H9 (cell line): ENCODE data around the gene U2AF1L4. TPM values are rescaled to one million over a fixed set of nuclear protein-coding genes. Genes with fewer than 3 reads are reported as not detected.

Experiments used
- DNase-seq: peaks from one replicate; pipeline ENCODE4 v3.0.0-alpha.2; 2017
- H2AFZ ChIP-seq: one replicate; pipeline ENCODE4 v1.6.1; 2013; ENCODE audit warnings: mild to moderate bottlenecking, low read length, control low read depth, moderate library complexity
- H2AK5ac ChIP-seq: 2 replicates; pipeline ENCODE4 v1.6.1; 2013; ENCODE audit warnings: low read length, control low read depth, mixed read lengths; ENCODE audit not compliant: insufficient read length
- H2BK120ac ChIP-seq: one replicate; pipeline ENCODE4 v1.6.1; 2013; ENCODE audit warnings: low read depth, mild to moderate bottlenecking, low read length, control low read depth, inconsistent platforms; ENCODE audit not compliant: poor library complexity, severe bottlenecking
- H2BK12ac ChIP-seq: 2 replicates; pipeline ENCODE4 v1.6.1; 2013; ENCODE audit warnings: low read length, control low read depth, mixed read lengths, low read depth; ENCODE audit not compliant: insufficient read length
- H2BK15ac ChIP-seq: 2 replicates; pipeline ENCODE4 v1.6.1; 2013; ENCODE audit warnings: low read depth, low read length, control low read depth
- H2BK20ac ChIP-seq: one replicate; pipeline ENCODE4 v1.6.1; 2013; ENCODE audit warnings: low read depth, mild to moderate bottlenecking, low read length, control low read depth, inconsistent platforms; ENCODE audit not compliant: poor library complexity, severe bottlenecking
- H2BK5ac ChIP-seq: 2 replicates; pipeline ENCODE4 v1.6.1; 2013; ENCODE audit warnings: low read length, control low read depth, mixed read lengths; ENCODE audit not compliant: insufficient read length
- H3K14ac ChIP-seq: 2 replicates; pipeline ENCODE4 v1.6.1; 2013; ENCODE audit warnings: low read length, control low read depth; ENCODE audit not compliant: insufficient read depth
- H3K18ac ChIP-seq: 2 replicates; pipeline ENCODE4 v1.6.1; 2013; ENCODE audit warnings: low read depth, mild to moderate bottlenecking, mixed read lengths, low read length, control low read depth; ENCODE audit not compliant: insufficient read length
- H3K23ac ChIP-seq: 2 replicates; pipeline ENCODE4 v1.6.1; 2013; ENCODE audit warnings: low read length, control low read depth, mixed read lengths, low read depth; ENCODE audit not compliant: insufficient read length
- H3K23me2 ChIP-seq: 2 replicates; pipeline ENCODE4 v1.6.1; 2013; ENCODE audit warnings: low read depth, mild to moderate bottlenecking, mixed read lengths, low read length, control low read depth; ENCODE audit not compliant: insufficient read length, poor library complexity, severe bottlenecking
- H3K27ac ChIP-seq: 2 replicates; pipeline ENCODE4 v1.5.1; 2013; ENCODE audit warnings: low read length, control low read depth, mixed read lengths, low read depth; ENCODE audit not compliant: insufficient read length
- H3K27me3 ChIP-seq: 2 replicates; pipeline ENCODE4 v1.6.1; 2013; ENCODE audit warnings: low read length, control low read depth, inconsistent platforms; ENCODE audit not compliant: insufficient read depth
- H3K4ac ChIP-seq: 2 replicates; pipeline ENCODE4 v1.6.1; 2013; ENCODE audit warnings: low read depth, mild to moderate bottlenecking, control low read depth, inconsistent platforms, low read length, moderate library complexity
- H3K4me1 ChIP-seq: 2 replicates; pipeline ENCODE4 v1.6.1; 2013; ENCODE audit warnings: low read length, control low read depth, inconsistent platforms; ENCODE audit not compliant: insufficient read depth
- H3K4me2 ChIP-seq: 2 replicates; pipeline ENCODE4 v1.6.1; 2013; ENCODE audit warnings: low read length, control low read depth, mixed read lengths; ENCODE audit not compliant: insufficient read length, insufficient read depth
- H3K56ac ChIP-seq: 2 replicates; pipeline ENCODE4 v1.6.1; 2013; ENCODE audit warnings: low read depth, mild to moderate bottlenecking, mixed read lengths, low read length, control low read depth; ENCODE audit not compliant: insufficient read length
- H3K79me1 ChIP-seq: 2 replicates; pipeline ENCODE4 v1.6.1; 2013; ENCODE audit warnings: low read depth, mild to moderate bottlenecking, moderate library complexity, low read length, control low read depth, inconsistent platforms; ENCODE audit not compliant: insufficient read depth, poor library complexity, severe bottlenecking
- H3K79me2 ChIP-seq: 2 replicates; pipeline ENCODE4 v1.6.1; 2013; ENCODE audit warnings: low read length, control low read depth, inconsistent platforms; ENCODE audit not compliant: insufficient read depth
- H3K9ac ChIP-seq: 2 replicates; pipeline ENCODE4 v1.6.1; 2013; ENCODE audit warnings: low read length, control low read depth, mixed read lengths; ENCODE audit not compliant: insufficient read length; ENCODE audit errors: extremely low read depth
- H3K9me3 ChIP-seq: one replicate; pipeline ENCODE4 v1.6.1; 2013; ENCODE audit warnings: low read depth, low read length, inconsistent platforms; ENCODE audit not compliant: control insufficient read depth
- H3T11ph ChIP-seq: one replicate; pipeline ENCODE4 v1.6.1; 2013; ENCODE audit warnings: mild to moderate bottlenecking, low read length, control low read depth, inconsistent platforms
- H4K20me1 ChIP-seq: one replicate; pipeline ENCODE4 v1.6.1; 2013; ENCODE audit not compliant: control insufficient read depth, insufficient read length, insufficient read depth
- H4K5ac ChIP-seq: 2 replicates; pipeline ENCODE4 v1.6.1; 2013; ENCODE audit warnings: low read depth, mild to moderate bottlenecking, mixed read lengths, low read length, control low read depth; ENCODE audit not compliant: insufficient read length
- H4K8ac ChIP-seq: replicated peaks from 2 replicates; pipeline ENCODE4 v1.6.1; 2013; ENCODE audit warnings: low read length, control low read depth, mixed read lengths, low read depth; ENCODE audit not compliant: insufficient read length
- H4K91ac ChIP-seq: 2 replicates; pipeline ENCODE4 v1.6.1; 2013; ENCODE audit warnings: low read depth, mild to moderate bottlenecking, moderate library complexity, mixed read lengths, low read length, control low read depth; ENCODE audit not compliant: insufficient read length
- H3K27ac Mint-ChIP-seq, 3 experiments: 2 replicates in 2 of 3; 3 replicates in 1 of 3; pipeline ENCODE4 v1.8.0; 2020 to 2021; ENCODE audit warnings: mixed read lengths in 3 of 3, mild to moderate bottlenecking in 1 of 3, moderate library complexity in 1 of 3
- H3K27me3 Mint-ChIP-seq: 2 replicates; pipeline ENCODE4 v1.8.0; 2021; ENCODE audit warnings: low read depth, mild to moderate bottlenecking, moderate library complexity, mixed read lengths
- H3K36me3 Mint-ChIP-seq, 3 experiments: 2 replicates in 2 of 3; 3 replicates in 1 of 3; pipeline ENCODE4 v1.8.0; 2020 to 2021; ENCODE audit warnings: low read depth in 3 of 3, mixed read lengths in 3 of 3; ENCODE audit not compliant: insufficient read depth in 1 of 3
- H3K4me1 Mint-ChIP-seq, 2 experiments: 2 replicates each; pipeline ENCODE4 v1.8.0; 2020; ENCODE audit warnings: mixed read lengths in 2 of 2
- H3K4me3 Mint-ChIP-seq, 2 experiments: 2 replicates in 1 of 2; 3 replicates in 1 of 2; pipeline ENCODE4 v1.8.0; 2020 to 2021; ENCODE audit warnings: mild to moderate bottlenecking in 2 of 2, mixed read lengths in 2 of 2, moderate library complexity in 1 of 2
- H3K9me3 Mint-ChIP-seq, 2 experiments: 2 replicates in 1 of 2; 3 replicates in 1 of 2; pipeline ENCODE4 v1.8.0; 2020; ENCODE audit warnings: mild to moderate bottlenecking in 2 of 2, mixed read lengths in 2 of 2, moderate library complexity in 1 of 2
- CTCF ChIP-seq: fragments of 200-600 bp; sonication (generic); conservative IDR thresholded peaks from 3 replicates; pipeline ENCODE4 v1.8.0; 2021; ENCODE audit warnings: antibody characterized with exemption, mild to moderate bottlenecking
- WGBS: extraction: QIAGEN DNeasy Blood & Tissue Kit; methylation state at CpG from one replicate; pipeline ENCODE4 v1.1.7; 2013; ENCODE audit warnings: missing lambda C conversion rate, low lambda C conversion rate, mixed read lengths; ENCODE audit not compliant: insufficient read length; ENCODE audit errors: extremely low coverage; 5-methylcytosine and 5-hydroxymethylcytosine counted together
- total RNA-seq: library from RNA; stranded (reverse); gene quantifications from 2 replicates; pipeline ENCODE4 v1.2.1, GENCODE V29; 2021

U2AF1L4 gene
- total RNA-seq, 1 experiment from 2014 or later, result 16.8 TPM

DNA sequence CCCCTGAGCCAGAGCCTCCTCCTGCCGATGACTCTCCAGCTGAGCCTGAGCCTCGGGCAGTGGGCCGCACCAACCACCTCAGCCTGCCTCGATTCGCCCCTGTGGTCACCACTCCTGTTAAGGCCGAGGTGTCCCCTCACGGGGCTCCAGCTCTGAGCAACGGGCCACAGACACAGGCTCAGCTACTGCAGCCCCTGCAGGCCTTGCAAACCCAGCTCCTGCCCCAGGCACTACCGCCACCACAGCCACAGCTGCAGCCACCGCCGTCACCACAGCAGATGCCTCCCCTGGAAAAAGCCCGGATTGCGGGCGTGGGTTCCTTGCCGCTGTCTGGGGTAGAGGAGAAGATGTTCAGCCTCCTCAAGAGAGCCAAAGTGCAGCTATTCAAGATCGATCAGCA is 23.8 kb downstream of the U2AF1L4 start:
- H2BK20ac ChIP-seq, result no peak overlapping the region
- no peak overlapping the region for H4K8ac ChIP-seq
- no peak overlapping the region for H2AFZ ChIP-seq
- Mint-ChIP-seq H3K4me3 (no peak overlapping the region; a peak in 1 of 5 replicates), H3K27ac (no peak overlapping the region), H3K36me3 (peaks cover 38 to 62% (median 61%) of the 10 kb centered on the region in 3 experiments; a peak in 6 of 7 replicates), H3K4me1 (peaks cover 9 to 10% of the 10 kb centered on the region in 2 experiments), H3K9me3 (no peaks in the 10 kb centered on the region; a peak in 1 of 5 replicates), H3K27me3 (no peaks in the 10 kb centered on the region; the same call in 1 of the 2 replicates)
- no peak overlapping the region for H3K18ac ChIP-seq
- H2BK120ac ChIP-seq, result no peak overlapping the region
- no peak overlapping the region for H2BK5ac ChIP-seq
- H3K4me2 ChIP-seq, result no peak overlapping the region
- no peaks in the 10 kb centered on the region for H3K9me3 ChIP-seq
- H4K5ac ChIP-seq, result no peak overlapping the region
- H3K14ac ChIP-seq, result no peak overlapping the region
- whole genome bisulfite sequencing, result no CpG with 5 or more reads among the region's 16 CpGs
- peaks cover 6% of the 10 kb centered on the region for H4K20me1 ChIP-seq
- H3K79me2 ChIP-seq, result peaks cover 11% of the 10 kb centered on the region; the same call in 1 of the 2 replicates
- DNase-seq, result no peak
- no peak overlapping the region for H3K56ac ChIP-seq
- no peak overlapping the region for H3K23ac ChIP-seq
- no peaks in the 10 kb centered on the region for H3K4me1 ChIP-seq
- H3K27ac ChIP-seq, result no peak overlapping the region
- H3K9ac ChIP-seq, result no peak overlapping the region
- peaks cover 7% of the 10 kb centered on the region for H3K23me2 ChIP-seq
- H2BK12ac ChIP-seq, result no peak overlapping the region
- no peak overlapping the region for H2AK5ac ChIP-seq
- no peaks in the 10 kb centered on the region for H3K79me1 ChIP-seq
- no peak overlapping the region for H3K4ac ChIP-seq
- H3T11ph ChIP-seq, result no peak overlapping the region
- no peaks in the 10 kb centered on the region for H3K27me3 ChIP-seq
- no peak overlapping the region for H4K91ac ChIP-seq
- no peak overlapping the region for H2BK15ac ChIP-seq
- TF ChIP-seq CTCF, result no peak
